ENCODE results near the gene AGAP1. TPM values are rescaled to one million over a fixed set of nuclear protein-coding genes. Genes with fewer than 3 reads are reported as not detected.

The AGAP1 gene
- total and polyA plus RNA-seq, 2 donors (not counting 3 experiments of a cell fraction or from before 2014, with no cell fraction given), result 10.2 to 20.9 TPM

- Histone ChIP-seq H3K9me1 (replicated peaks; ENCODE audit: control insufficient read depth, extremely low read depth, insufficient read depth, low read length) (no peaks in the 10 kb centered on the region), H3K9ac (replicated peaks; ENCODE audit: extremely low read depth, insufficient read depth, low read length) (no peak overlapping the region), H3K27me3 (ENCODE audit: control insufficient read depth in 2 of 2, insufficient read depth in 2 of 2, low read length in 2 of 2) (no peaks in the 10 kb centered on the region), H3K36me3 (ENCODE audit: control insufficient read depth in 2 of 2, extremely low read depth in 1 of 2, insufficient read depth in 2 of 2, low read length in 2 of 2) (no peaks in the 10 kb centered on the region), H3K4me1 (ENCODE audit: control insufficient read depth, extremely low read depth, insufficient read depth, low read length) (no peaks in the 10 kb centered on the region), H4K20me1 (replicated peaks; ENCODE audit: control insufficient read depth, extremely low read depth, insufficient read depth, low read length) (no peaks in the 10 kb centered on the region), H3K79me2 (ENCODE audit: control insufficient read depth, insufficient read depth, low read length) (no peaks in the 10 kb centered on the region), H3K4me2 (ENCODE audit: insufficient read depth, low read length) (no peak overlapping the region), H3K4me3 (replicated peaks in 1 of 3; ENCODE audit: insufficient read depth in 1 of 3, low read depth in 1 of 3, low read length in 3 of 3) (no peak overlapping the region), H3K9me3 (replicated peaks; ENCODE audit: control insufficient read depth, insufficient read depth, low read length) (no peaks in the 10 kb centered on the region), H3K27ac (ENCODE audit: insufficient read depth, low read depth, low read length) (no peak overlapping the region), H2AFZ (ENCODE audit: low read depth, low read length) (no peak overlapping the region)
- intact Hi-C loops (cut with micrococcal nuclease), result no loop called here
- POLR2A ChIA-PET, result no interaction called here
- peak; percentile 21 for DNase-seq (ENCODE audit: low read depth, low spot score)
- CTCF ChIA-PET, result no interaction called here
- TF ChIP-seq POLR2AphosphoS5 (IDR thresholded peaks at IDR 0.05; ENCODE audit: insufficient read depth, low read depth, low read length) (no peak), JUN (IDR thresholded peaks at IDR 0.05; ENCODE audit: borderline replicate concordance, insufficient read depth, insufficient read length, low read depth) (no peak), POLR2A (IDR thresholded peaks at IDR 0.05; ENCODE audit: low read depth, low read length) (no peak), EZH2 (IDR thresholded peaks at IDR 0.05; ENCODE audit: borderline replicate concordance, low read depth, low read length, severe bottlenecking) (no peak), MYC (IDR thresholded peaks at IDR 0.05; ENCODE audit: low read depth, low read length) (no peak), MAX (IDR thresholded peaks at IDR 0.05; ENCODE audit: insufficient read depth, insufficient read length) (no peak), GATA2 (IDR thresholded peaks at IDR 0.05; ENCODE audit: insufficient read depth, insufficient read length, low read depth, low read length) (no peak), FOS (IDR thresholded peaks at IDR 0.05; ENCODE audit: borderline replicate concordance, insufficient read depth, low read length) (no peak), CTCF (IDR thresholded peaks at IDR 0.05; ENCODE audit: extremely low read depth in 1 of 2, insufficient read depth in 1 of 2, low read depth in 1 of 2, low read length in 2 of 2) (no peak)
- BruUV-seq (replicated peaks), result no TSS peak
- no peak for FAIRE-seq
- dilution Hi-C loops (cut with MboI; ENCODE audit: extremely low pct_ligation_motif_present, low sequenced_read_pairs), result no loop called here
These were observed 624.0 kb downstream of the AGAP1 start for GRCh38 chr2:236117861-236118269.

All from endothelial cell of umbilical vein (primary cell).